GM18526 (cell line): ENCODE data around the gene CORIN.

Experiments used
- POLR2A ChIP-seq: IDR thresholded peaks from 3 replicates; pipeline ENCODE4 v1.6.1; 2011; ENCODE audit not compliant: insufficient read length; ENCODE audit errors: extremely low read depth

Gene CORIN, protein sequence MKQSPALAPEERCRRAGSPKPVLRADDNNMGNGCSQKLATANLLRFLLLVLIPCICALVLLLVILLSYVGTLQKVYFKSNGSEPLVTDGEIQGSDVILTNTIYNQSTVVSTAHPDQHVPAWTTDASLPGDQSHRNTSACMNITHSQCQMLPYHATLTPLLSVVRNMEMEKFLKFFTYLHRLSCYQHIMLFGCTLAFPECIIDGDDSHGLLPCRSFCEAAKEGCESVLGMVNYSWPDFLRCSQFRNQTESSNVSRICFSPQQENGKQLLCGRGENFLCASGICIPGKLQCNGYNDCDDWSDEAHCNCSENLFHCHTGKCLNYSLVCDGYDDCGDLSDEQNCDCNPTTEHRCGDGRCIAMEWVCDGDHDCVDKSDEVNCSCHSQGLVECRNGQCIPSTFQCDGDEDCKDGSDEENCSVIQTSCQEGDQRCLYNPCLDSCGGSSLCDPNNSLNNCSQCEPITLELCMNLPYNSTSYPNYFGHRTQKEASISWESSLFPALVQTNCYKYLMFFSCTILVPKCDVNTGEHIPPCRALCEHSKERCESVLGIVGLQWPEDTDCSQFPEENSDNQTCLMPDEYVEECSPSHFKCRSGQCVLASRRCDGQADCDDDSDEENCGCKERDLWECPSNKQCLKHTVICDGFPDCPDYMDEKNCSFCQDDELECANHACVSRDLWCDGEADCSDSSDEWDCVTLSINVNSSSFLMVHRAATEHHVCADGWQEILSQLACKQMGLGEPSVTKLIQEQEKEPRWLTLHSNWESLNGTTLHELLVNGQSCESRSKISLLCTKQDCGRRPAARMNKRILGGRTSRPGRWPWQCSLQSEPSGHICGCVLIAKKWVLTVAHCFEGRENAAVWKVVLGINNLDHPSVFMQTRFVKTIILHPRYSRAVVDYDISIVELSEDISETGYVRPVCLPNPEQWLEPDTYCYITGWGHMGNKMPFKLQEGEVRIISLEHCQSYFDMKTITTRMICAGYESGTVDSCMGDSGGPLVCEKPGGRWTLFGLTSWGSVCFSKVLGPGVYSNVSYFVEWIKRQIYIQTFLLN

DNA sequence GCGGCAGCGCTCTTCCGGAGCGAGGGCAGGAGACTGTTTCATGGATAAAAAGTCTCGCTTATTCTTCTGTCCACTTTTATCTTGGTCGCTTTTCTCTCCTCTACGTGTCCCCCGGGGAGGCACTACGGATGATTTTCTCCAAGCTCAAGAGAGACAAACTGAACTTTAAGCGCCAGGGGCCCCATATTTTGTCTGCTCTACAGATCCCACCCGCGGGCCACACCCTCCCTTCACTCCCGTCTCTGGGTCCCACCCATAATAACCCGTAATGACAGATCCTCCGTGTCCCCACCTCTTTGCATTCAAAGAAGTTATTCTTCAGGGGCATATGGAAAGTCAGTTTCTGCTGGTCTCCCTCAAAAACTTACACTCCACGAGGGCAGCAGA, at the start of gene CORIN:
Gene CORIN, minus strand, starts transcription at position 160 of the 387 bp plus-strand sequence. Its CDS starts 118 bp downstream, at position 42.
- no peak for TF ChIP-seq POLR2A

DNA sequence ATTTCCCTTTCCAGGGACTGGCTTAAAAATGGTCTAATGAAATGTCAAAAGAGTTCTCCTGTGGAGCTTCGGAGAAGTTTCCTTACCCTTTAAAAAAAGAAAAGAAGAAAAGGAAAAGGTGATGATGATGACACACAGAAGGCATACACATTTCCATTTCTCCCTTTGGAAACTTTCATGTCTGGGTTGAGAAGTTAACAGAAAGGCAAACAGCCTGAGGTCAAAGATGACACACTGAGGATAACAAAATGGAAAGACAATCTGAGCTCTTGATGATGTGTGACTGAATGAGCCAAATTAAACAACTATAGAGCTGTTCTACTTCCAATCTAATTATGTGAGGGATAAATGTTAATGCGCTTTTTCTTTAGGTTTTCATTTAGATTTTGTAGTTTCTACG, 44.4 kb upstream of the CORIN start:
- TF ChIP-seq POLR2A, result no peak

DNA sequence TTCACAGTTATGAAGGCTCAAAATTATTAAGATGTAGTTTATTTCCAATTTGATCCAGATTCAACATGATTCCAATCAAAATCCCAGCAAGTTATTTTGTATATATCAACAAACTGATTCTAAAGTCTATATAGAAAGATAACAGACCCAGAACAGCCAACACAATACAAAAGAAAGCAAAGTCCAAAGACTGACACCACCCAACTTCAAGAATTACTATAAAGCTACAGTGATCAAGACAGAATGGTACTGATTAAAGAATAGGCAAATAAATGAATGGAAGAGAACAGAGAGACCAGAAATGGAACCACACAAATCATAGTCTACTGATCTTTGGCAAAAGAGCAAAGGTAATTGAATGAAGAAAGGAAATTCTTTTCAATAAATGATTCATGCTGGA, 41.6 kb upstream of the CORIN start:
- TF ChIP-seq POLR2A, result no peak

DNA sequence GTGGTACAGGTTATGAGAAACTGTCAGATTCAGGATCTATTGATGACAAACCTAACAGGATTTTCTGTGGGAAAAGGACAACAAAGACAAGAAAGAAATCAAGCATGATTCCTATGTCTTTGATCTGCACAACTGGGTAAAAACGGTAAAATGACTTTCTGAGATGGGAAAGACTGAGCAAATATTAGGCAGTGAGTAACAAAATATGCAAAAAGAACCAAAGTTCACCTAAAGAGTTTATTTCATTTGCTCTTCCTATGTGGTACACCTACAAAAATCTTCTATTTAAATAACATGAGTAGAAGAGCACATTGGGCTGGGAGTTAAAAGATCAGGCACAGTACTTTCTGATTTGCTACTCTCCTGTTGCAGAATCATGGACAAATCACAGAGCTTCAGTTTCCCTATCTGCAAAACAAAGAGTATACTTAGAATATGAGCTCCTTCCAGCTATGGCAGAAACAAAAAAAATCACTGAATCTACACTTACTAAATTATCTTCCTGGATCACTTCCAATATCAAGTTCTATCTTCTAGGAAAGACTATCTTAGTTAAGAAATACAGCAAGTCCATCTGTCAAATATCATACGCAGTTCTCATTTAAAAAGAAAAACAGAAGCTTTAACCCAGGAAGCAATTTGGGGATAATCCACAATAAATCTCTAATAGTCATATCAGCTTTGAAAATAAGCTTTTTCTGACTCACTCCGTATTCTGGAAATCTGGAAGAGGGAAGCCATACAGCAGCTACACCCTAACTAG, 39.1 kb upstream of the CORIN start:
- TF ChIP-seq POLR2A, result no peak

DNA sequence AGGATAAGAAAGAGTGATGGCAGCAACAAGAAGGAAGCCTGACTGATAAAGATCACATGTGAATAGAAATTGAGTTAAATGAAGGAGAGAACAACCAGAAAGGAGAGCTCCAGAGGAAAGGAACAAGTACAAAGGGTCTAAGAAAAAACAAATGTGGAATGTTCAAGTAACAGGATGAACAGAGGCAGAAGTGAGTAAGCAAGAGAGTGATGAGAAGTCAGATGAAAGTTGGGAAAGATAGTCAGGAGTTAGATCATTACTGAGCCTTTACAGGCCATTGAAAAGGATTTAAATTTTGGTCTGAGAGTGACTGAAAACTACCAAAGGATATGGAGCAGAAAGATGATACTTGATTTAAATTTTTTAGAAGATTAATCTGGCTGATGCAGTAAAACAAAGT, 38.4 kb upstream of the CORIN start:
- no peak for TF ChIP-seq POLR2A

DNA sequence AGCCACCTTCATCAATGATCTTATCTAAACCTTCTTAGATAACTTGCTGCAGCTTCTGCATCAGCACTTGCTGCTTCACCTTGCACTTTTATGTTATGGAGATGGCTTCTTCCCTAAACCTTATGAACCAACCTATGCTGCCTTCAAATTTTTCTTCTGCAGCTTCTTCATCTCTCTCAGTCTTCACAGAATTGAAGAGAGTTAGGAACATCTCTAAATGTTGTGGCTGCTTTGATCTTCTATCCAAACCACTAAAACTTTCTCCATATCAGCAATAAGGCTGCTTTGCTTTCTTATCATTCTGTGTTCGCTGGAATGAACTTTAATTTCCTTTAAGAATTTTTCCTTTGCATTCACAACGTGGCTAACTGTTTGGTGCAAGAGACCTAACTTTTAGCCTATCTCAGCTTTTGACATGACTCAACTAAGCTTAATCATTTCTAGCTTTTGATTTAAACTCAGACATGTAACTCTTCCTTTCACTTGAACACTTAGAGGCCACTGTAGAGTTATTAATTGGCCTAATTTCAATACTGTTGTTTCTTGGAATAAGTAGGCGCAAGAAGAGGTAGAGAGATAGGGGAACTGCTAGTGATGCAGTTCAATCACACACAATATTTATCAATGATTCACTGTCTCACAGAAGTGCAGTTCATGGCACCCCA, 36.1 kb upstream of the CORIN start:
- no peak for TF ChIP-seq POLR2A

DNA sequence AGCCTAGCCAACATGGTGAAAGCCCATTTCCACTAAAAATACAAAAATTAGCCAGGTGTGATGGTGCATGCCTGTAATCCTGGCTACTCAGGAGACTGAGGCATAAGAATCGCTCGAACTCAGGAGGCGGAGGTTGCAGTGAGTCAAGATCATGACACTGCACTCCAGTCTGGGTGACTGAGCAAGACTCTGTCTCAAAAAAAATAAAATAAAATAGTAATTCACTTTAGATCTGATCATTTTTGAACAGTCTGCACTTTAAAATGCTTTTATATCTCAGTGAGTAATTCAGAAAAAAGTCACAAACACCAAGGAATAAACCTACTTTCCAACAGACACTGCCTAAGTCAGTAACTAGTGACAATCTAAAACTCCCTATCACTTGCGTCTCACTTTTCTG, 25.6 kb upstream of the CORIN start:
- TF ChIP-seq POLR2A, result no peak

DNA sequence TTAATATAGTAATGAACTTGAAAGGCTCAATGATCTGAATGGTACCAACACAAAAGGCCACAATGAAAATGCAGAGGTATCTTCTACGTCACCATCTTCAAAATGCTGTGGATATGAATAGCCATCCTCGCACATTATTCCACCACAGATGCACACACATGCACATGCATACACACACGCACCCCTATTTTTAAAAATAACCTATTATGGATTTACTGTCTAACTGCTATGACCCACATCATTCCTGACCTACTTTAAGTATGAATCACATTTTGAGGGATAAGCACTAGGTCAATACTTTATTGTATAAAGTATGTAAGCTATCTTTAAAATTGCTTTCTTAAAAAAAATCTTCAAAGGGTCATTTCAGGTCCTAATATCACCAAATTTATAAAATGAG, 24.4 kb upstream of the CORIN start:
- TF ChIP-seq POLR2A, result no peak

DNA sequence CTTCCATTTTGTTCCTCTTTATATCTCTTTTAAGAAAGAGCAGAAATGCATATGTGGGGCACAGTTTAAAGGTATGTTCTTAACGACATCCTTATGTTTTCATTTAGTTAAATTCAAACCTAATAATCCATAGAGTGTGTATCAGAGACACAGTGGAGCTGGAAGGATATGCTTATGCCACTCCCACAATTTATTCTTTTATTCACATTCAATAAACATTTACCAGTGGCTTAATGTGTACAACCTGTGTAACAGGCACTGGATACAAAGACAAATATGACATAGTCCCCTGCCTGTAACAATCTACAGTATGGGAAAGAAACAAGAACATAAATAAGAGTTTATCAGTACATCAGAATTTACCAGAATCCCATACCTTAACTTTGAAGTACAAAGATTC, 22.4 kb upstream of the CORIN start:
- no peak for TF ChIP-seq POLR2A

DNA sequence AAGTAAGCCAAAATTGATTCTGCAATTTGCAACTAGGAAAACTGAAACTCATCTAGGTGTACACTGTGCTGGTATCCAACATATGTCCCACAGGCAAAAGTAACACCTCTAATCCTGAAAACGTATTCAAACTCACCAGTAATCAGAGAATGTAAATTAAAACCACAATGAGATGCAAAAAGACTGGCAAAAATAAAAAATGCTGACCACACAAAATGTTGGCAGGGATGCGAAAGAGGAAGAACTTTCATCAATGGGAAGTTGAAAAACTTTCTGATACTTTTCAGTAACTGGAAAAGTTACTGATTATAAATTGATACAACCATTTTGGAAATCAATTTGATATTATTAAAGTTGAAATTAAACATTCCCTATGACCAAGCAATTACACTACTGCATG, 20.1 kb upstream of the CORIN start:
- TF ChIP-seq POLR2A, result no peak

DNA sequence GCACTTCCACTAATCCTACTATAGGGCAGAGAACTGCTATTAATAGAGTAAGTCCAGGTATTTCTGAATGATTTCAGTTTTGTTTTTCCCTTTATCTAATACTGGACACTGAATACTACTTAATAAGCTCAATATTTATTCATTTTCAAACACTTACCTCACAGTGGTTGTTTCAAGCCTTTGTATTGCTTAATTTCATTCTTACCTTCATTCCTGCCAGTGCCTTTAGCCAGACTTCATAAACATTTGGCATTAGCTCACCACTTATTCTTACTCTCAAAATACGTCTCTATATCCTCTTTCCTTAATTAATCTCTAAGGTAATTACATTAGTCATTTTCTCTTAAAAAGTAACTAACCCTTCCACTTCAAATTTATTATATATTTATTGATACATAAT, 18.8 kb upstream of the CORIN start:
- TF ChIP-seq POLR2A, result no peak

DNA sequence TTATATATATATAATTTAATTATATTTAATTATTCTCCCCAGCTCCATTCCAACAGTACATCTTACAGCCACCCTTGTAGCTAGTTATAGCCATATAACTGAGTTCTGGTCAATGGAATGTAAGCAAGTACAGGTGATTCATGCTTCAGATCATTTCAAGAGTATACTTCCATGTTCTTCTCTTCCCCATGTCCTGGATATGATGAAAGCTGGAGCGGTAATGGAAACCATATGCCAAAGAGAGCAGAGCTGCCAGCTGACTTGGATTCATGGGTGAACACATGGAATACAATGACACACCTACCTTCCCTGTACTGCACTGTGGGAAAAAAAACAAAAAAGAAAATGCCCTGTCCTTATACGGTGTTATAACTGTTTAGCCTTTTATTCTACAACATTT, 17.5 kb upstream of the CORIN start:
- no peak for TF ChIP-seq POLR2A

DNA sequence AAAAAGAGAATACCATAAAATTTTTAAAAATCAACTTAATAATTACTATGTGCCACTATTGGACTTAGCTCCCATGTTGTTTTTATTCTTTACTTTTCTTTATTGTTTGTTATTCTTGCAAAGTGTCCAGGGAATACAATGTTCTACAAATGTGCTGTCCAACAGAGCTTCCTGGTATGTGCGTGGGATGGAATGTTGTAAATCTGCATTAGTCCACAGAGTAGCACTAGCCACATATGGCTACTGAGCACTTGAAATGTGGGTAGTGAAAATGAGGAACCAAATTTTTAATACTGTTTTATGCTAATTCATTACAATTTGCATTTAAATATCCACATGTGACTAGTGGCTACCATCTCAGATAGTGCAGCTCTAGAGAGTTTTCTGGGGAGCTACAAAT, 14.3 kb upstream of the CORIN start:
- TF ChIP-seq POLR2A, result no peak

DNA sequence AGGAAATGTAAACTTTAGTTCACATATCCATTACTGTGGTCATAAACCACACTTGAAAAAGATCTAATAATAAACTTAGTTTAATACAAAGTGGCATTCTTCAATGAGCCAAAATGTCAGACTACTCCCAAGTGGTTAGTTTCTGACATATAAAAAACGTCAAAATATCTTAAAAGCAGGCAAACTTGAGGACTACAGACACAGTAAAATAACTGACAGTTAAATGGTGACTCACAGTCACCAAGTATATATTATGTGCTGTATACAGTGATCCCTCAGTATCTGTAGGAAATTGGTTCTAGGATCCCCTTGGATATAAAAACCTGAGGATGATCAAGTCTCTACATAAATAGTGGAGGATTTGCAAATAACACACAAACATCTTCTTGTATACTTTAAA, 11.6 kb upstream of the CORIN start:
- no peak for TF ChIP-seq POLR2A

DNA sequence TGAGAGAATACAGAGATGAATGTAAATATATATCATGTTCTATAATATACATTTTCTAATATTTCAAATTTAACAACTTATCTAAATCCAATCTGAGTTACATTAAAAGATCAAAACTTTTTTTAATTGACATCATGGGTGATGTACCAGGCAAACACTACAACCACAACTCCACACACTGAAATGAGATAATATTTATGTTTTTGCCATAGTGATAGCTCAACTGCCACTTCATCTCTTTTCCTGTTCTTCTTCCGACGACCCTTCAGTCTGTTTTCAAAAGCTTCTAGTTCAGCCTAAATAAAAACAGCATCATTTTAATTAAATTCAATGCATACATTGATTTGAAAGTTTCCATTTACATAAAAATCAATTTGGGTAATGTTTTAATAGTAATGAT, 10.2 kb upstream of the CORIN start:
- no peak for TF ChIP-seq POLR2A
